Neural cell (in vitro differentiated cells): ENCODE data around the gene LARP6. TPM values are rescaled to one million over a fixed set of nuclear protein-coding genes. Genes with fewer than 3 reads are reported as not detected.

Source experiments
- H2AFZ ChIP-seq: fragments of 200-600, 300-800 bp; sonication (generic), shearing (Covaris generic); 2 replicates; pipeline ENCODE4 v1.6.0; 2014; ENCODE audit warnings: low read depth, mild to moderate bottlenecking, antibody characterized with exemption, low read length, moderate library complexity
- H3F3A ChIP-seq: fragments of 200-600 bp; shearing (Covaris generic); 2 replicates; pipeline ENCODE4 v1.6.1; 2016; ENCODE audit warnings: mild to moderate bottlenecking, moderate library complexity, mixed read lengths, antibody characterized with exemption, low read length; ENCODE audit not compliant: insufficient read depth, poor library complexity, severe bottlenecking
- H3K27ac ChIP-seq: fragments of 200-600, 300-800 bp; sonication (generic), shearing (Covaris generic); 2 replicates; pipeline ENCODE4 v1.5.1; 2014; ENCODE audit warnings: mild to moderate bottlenecking, low read length, moderate library complexity
- H3K27me3 ChIP-seq: fragments of 300-800, 200-600 bp; sonication (generic), shearing (Covaris generic); 2 replicates; pipeline ENCODE4 v1.6.0; 2014; ENCODE audit warnings: mild to moderate bottlenecking, low read depth, low read length, moderate library complexity; ENCODE audit not compliant: insufficient read depth
- H3K36me3 ChIP-seq: fragments of 300-800, 200-600 bp; sonication (generic), shearing (Covaris generic); 2 replicates; pipeline ENCODE4 v1.5.1; 2014; ENCODE audit warnings: mild to moderate bottlenecking, antibody characterized with exemption, low read length, moderate library complexity; ENCODE audit not compliant: insufficient read depth
- H3K4me2 ChIP-seq: fragments of 300-800, 200-600 bp; sonication (generic), shearing (Covaris generic); 2 replicates; pipeline ENCODE4 v1.6.0; 2014; ENCODE audit warnings: mild to moderate bottlenecking, low read length
- H3K4me3 ChIP-seq: fragments of 300-800, 200-600 bp; sonication (generic), shearing (Covaris generic); 2 replicates; pipeline ENCODE4 v1.5.1; 2014; ENCODE audit warnings: mild to moderate bottlenecking, low read length, moderate library complexity
- H3K79me2 ChIP-seq: fragments of 200-600 bp; shearing (Covaris generic); replicated peaks from 2 replicates; pipeline ENCODE4 v1.6.0; 2014; ENCODE audit warnings: mild to moderate bottlenecking, low read length, moderate library complexity; ENCODE audit not compliant: insufficient read depth
- H3K9ac ChIP-seq: fragments of 300-800, 200-600 bp; sonication (generic), shearing (Covaris generic); 2 replicates; pipeline ENCODE4 v1.6.1; 2016; ENCODE audit warnings: mild to moderate bottlenecking, low read length, mixed read lengths
- H3K9me2 ChIP-seq: fragments of 200-600 bp; shearing (Covaris generic); 2 replicates; pipeline ENCODE4 v1.6.1; 2016; ENCODE audit warnings: mild to moderate bottlenecking, low read length, mixed read lengths; ENCODE audit not compliant: insufficient read depth
- H3K9me3 ChIP-seq: fragments of 200-600, 300-800 bp; sonication (generic), shearing (Covaris generic); 2 replicates; pipeline ENCODE4 v1.6.1; 2016; ENCODE audit warnings: mild to moderate bottlenecking, mixed run types, low read length, moderate library complexity, mixed read lengths
- H4K20me1 ChIP-seq: fragments of 200-600 bp; shearing (Covaris generic); 2 replicates; pipeline ENCODE4 v1.6.1; 2016; ENCODE audit warnings: mild to moderate bottlenecking, mixed run types; ENCODE audit not compliant: insufficient read depth
- CTCF ChIP-seq: fragments of 450-650 bp; IDR thresholded peaks from 2 replicates; pipeline ENCODE4 v1.5.1; 2014; ENCODE audit warnings: antibody characterized with exemption, mild to moderate bottlenecking, moderate library complexity; ENCODE audit not compliant: poor library complexity, severe bottlenecking
- EP300 ChIP-seq: fragments of 450-650 bp; conservative IDR thresholded peaks from 2 replicates; pipeline ENCODE4 v1.6.1; 2014; ENCODE audit warnings: antibody characterized with exemption, mild to moderate bottlenecking, moderate library complexity; ENCODE audit not compliant: poor library complexity, severe bottlenecking
- EZH2 ChIP-seq: fragments of 200-600, 300-800 bp; shearing (Covaris generic), sonication (generic); IDR thresholded peaks from 2 replicates; pipeline ENCODE4 v1.6.1; 2014; ENCODE audit warnings: antibody characterized with exemption, low read length, borderline replicate concordance, mild to moderate bottlenecking; ENCODE audit not compliant: insufficient read depth, poor library complexity, severe bottlenecking
- MXI1 ChIP-seq: fragments of 450-650 bp; conservative IDR thresholded peaks from 2 replicates; pipeline ENCODE4 v1.6.1; 2014; ENCODE audit warnings: antibody characterized with exemption, mild to moderate bottlenecking; ENCODE audit not compliant: poor library complexity, severe bottlenecking
- POLR2AphosphoS5 ChIP-seq: IDR thresholded peaks from 2 replicates; pipeline ENCODE4 v1.6.1; 2012
- RAD21 ChIP-seq: fragments of 450-650 bp; conservative IDR thresholded peaks from 2 replicates; pipeline ENCODE4 v1.6.1; 2014; ENCODE audit warnings: antibody characterized with exemption, mild to moderate bottlenecking, moderate library complexity
- REST ChIP-seq: IDR thresholded peaks from 2 replicates; pipeline ENCODE4 v1.6.1; 2012; ENCODE audit warnings: borderline replicate concordance
- SMC3 ChIP-seq: fragments of 450-650 bp; conservative IDR thresholded peaks from 2 replicates; pipeline ENCODE4 v1.6.1; 2014; ENCODE audit warnings: antibody characterized with exemption, mild to moderate bottlenecking, moderate library complexity; ENCODE audit not compliant: poor library complexity
- TAF1 ChIP-seq: IDR thresholded peaks from 2 replicates; pipeline ENCODE4 v1.6.1; 2012; ENCODE audit warnings: low read depth
- polyA plus RNA-seq: library from polyadenylated mRNA; depleted of rRNA; stranded (reverse); fragments of >200 nt; gene quantifications from 2 replicates; pipeline ENCODE4 v1.2.3, GENCODE V29; 2014

Gene LARP6
- polyA plus RNA-seq, 1 donor from 2014 or later, result 20.4 TPM

GRCh38 chr15:70837476-70837875 lies 16.5 kb downstream of the LARP6 start:
- Histone ChIP-seq H3K9me2 (no peaks in the 10 kb centered on the region), H3K79me2 (no peaks in the 10 kb centered on the region), H3K27me3 (no peaks in the 10 kb centered on the region), H3K4me2 (no peak overlapping the region), H3K4me3 (no peak overlapping the region), H3K36me3 (no peaks in the 10 kb centered on the region), H3K9ac (no peak overlapping the region), H3K27ac (no peak overlapping the region), H2AFZ (no peak overlapping the region), H3F3A (no peaks in the 10 kb centered on the region), H3K9me3 (no peaks in the 10 kb centered on the region), H4K20me1 (no peaks in the 10 kb centered on the region)
- TF ChIP-seq POLR2AphosphoS5 (no peak), SMC3 (no peak), TAF1 (no peak), CTCF (no peak), RAD21 (no peak), REST (no peak), EP300 (no peak), EZH2 (no peak), MXI1 (no peak)

- Histone ChIP-seq H3F3A (no peaks in the 10 kb centered on the region), H4K20me1 (no peaks in the 10 kb centered on the region), H3K9me2 (no peaks in the 10 kb centered on the region), H3K4me3 (no peak overlapping the region), H3K79me2 (no peaks in the 10 kb centered on the region), H3K9ac (no peak overlapping the region), H2AFZ (no peak overlapping the region), H3K27ac (no peak overlapping the region), H3K9me3 (no peaks in the 10 kb centered on the region), H3K36me3 (no peaks in the 10 kb centered on the region), H3K4me2 (no peak overlapping the region), H3K27me3 (no peaks in the 10 kb centered on the region)
- TF ChIP-seq EP300 (no peak), REST (no peak), MXI1 (no peak), TAF1 (no peak), RAD21 (no peak), SMC3 (no peak), CTCF (no peak), EZH2 (no peak), POLR2AphosphoS5 (no peak)
Measured at GRCh38 chr15:70835841-70836240, 18.1 kb downstream of the LARP6 start.
